ENCODE results near the gene GALNT17.

DNA sequence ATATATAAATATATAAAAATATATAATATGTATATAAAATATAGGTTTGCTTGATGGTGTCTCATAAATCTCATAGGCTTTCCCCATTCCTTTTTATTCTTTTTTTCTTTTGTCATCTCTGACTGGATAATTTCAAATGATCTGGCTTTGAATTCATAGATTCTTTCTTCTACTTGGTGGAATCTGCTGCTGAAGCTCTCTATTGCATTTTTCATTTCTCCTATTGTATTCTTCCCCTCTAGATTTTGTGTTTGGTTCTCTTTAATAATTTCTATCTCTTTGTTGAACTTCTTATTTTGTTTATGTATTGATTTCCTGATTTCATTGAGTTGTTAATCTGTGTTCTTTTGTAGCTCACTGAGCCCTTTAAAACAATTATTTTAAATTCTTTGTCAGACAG is 629.4 kb downstream of the GALNT17 start:
- TF ChIP-seq POLR2AphosphoS5 (IDR thresholded peaks at IDR 0.05; ENCODE audit: low read depth) (no peak), EZH2 (IDR thresholded peaks at IDR 0.05; ENCODE audit: low read depth, unreplicated experiment) (no peak), EZH2phosphoT487 (IDR thresholded peaks at IDR 0.05; ENCODE audit: unreplicated experiment) (no peak), ZNF331 (CRISPR knock-in tag; IDR thresholded peaks at IDR 0.05; ENCODE audit: low read depth) (no peak), CREB1 (CRISPR knock-in tag; IDR thresholded peaks at IDR 0.05; ENCODE audit: low read depth) (no peak), STAT1 (IDR thresholded peaks at IDR 0.05; ENCODE audit: unreplicated experiment) (no peak), JUNB (IDR thresholded peaks at IDR 0.05; ENCODE audit: unreplicated experiment) (no peak), ZNF114 (CRISPR knock-in tag; IDR thresholded peaks at IDR 0.05) (no peak), NANOG (IDR thresholded peaks at IDR 0.05; ENCODE audit: borderline replicate concordance) (no peak)
- TF ChIP-seq, protein P1, sequence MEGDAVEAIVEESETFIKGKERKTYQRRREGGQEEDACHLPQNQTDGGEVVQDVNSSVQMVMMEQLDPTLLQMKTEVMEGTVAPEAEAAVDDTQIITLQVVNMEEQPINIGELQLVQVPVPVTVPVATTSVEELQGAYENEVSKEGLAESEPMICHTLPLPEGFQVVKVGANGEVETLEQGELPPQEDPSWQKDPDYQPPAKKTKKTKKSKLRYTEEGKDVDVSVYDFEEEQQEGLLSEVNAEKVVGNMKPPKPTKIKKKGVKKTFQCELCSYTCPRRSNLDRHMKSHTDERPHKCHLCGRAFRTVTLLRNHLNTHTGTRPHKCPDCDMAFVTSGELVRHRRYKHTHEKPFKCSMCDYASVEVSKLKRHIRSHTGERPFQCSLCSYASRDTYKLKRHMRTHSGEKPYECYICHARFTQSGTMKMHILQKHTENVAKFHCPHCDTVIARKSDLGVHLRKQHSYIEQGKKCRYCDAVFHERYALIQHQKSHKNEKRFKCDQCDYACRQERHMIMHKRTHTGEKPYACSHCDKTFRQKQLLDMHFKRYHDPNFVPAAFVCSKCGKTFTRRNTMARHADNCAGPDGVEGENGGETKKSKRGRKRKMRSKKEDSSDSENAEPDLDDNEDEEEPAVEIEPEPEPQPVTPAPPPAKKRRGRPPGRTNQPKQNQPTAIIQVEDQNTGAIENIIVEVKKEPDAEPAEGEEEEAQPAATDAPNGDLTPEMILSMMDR (conservative IDR thresholded peaks at IDR 0.05; ENCODE audit: low read depth in 2 of 2) = no peak
- TF ChIP-seq, protein P2, sequence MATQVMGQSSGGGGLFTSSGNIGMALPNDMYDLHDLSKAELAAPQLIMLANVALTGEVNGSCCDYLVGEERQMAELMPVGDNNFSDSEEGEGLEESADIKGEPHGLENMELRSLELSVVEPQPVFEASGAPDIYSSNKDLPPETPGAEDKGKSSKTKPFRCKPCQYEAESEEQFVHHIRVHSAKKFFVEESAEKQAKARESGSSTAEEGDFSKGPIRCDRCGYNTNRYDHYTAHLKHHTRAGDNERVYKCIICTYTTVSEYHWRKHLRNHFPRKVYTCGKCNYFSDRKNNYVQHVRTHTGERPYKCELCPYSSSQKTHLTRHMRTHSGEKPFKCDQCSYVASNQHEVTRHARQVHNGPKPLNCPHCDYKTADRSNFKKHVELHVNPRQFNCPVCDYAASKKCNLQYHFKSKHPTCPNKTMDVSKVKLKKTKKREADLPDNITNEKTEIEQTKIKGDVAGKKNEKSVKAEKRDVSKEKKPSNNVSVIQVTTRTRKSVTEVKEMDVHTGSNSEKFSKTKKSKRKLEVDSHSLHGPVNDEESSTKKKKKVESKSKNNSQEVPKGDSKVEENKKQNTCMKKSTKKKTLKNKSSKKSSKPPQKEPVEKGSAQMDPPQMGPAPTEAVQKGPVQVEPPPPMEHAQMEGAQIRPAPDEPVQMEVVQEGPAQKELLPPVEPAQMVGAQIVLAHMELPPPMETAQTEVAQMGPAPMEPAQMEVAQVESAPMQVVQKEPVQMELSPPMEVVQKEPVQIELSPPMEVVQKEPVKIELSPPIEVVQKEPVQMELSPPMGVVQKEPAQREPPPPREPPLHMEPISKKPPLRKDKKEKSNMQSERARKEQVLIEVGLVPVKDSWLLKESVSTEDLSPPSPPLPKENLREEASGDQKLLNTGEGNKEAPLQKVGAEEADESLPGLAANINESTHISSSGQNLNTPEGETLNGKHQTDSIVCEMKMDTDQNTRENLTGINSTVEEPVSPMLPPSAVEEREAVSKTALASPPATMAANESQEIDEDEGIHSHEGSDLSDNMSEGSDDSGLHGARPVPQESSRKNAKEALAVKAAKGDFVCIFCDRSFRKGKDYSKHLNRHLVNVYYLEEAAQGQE (IDR thresholded peaks at IDR 0.05; ENCODE audit: unreplicated experiment) = no peak
- TF ChIP-seq, protein P3, sequence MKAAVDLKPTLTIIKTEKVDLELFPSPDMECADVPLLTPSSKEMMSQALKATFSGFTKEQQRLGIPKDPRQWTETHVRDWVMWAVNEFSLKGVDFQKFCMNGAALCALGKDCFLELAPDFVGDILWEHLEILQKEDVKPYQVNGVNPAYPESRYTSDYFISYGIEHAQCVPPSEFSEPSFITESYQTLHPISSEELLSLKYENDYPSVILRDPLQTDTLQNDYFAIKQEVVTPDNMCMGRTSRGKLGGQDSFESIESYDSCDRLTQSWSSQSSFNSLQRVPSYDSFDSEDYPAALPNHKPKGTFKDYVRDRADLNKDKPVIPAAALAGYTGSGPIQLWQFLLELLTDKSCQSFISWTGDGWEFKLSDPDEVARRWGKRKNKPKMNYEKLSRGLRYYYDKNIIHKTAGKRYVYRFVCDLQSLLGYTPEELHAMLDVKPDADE (IDR thresholded peaks at IDR 0.05) = no peak

Data from GM23338 (cell line).